Measurements from ENCODE around the gene CTRB1.

GRCh38 chr16:75216127-75216526 is 2.7 kb upstream of the CTRB1 start:
- no peak for TF ChIP-seq CTCF (IDR thresholded peaks at IDR 0.05)
- peak; percentile 66 to 98 (median 95) for TF ChIP-seq POLR2A (IDR thresholded peaks at IDR 0.05)
